ENCODE data around the gene SLC25A45.

SLC25A45 gene, protein sequence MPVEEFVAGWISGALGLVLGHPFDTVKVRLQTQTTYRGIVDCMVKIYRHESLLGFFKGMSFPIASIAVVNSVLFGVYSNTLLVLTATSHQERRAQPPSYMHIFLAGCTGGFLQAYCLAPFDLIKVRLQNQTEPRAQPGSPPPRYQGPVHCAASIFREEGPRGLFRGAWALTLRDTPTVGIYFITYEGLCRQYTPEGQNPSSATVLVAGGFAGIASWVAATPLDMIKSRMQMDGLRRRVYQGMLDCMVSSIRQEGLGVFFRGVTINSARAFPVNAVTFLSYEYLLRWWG

DNA sequence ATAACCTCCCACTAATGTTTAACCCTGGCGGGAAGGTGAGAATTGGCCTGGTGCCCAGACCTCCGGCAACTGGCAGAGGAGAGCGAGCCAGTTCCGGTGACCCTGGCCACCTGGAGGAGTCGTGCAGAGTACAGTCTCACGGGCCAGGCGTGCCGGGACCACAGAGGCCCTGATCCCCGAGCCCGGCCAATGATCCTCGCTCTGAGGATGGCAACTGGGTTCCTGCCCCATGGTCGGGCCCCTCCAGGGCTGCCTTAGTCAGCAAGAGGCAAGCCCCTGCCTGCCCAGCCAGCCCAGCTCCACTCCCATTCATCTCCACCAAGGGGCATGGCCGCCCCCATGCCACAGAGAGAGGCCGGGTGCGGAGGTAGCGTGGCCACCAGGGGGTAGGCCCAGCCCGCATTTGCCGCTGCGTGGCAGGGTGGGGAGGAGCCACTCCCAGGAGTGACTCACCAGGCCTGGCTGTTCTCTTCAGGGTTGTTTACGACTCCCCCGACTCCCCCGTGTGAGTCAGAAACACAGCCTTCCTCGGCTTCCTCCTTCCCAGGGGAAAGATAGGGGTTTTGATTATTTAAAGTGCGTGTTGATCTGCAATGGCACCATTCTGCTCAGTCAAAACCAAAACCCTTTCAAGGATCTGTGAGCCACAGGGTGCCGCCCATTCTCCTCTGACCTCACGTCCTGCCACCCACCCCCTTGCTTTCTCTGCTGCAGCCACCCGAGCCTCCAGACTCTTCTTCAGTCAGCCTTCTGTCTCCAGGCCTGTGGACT is at the start of gene SLC25A45:
Gene SLC25A45, minus strand, starts transcription at position 614 of the 771 bp plus-strand sequence. CDS start 695 bp downstream, outside the sequence.
- in situ Hi-C loops (cut with MboI; ENCODE audit: low sequenced_read_pairs): no loop called here

DNA sequence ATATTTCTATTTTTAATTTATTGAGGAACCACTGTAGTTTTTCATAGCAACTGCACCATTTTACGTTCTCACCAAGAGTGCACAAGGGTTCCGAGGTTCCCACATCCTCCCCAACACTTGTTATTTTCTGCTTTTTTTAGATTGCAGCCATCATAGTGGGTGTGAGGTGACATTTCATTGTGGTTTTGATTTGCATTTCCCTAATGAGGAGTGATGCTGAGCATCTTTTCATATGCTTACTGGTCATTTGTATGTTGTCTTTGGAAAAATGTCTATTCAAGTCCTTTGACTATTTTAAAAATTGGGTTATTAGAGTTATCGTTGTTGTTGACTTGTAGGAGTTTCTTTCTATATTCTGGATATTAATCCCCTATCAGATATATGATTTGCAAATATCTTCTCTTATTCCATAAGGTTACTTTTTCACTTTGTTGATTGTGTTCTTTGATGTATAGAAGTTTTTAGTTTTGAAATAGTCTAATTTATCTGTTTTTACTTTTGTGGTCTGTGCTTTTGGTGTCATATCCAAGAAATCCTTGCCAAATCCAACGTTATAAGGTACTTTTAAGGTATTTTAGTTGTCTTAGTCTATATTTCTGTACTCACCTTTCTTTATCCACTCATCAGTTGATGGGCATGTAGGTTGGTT is 49.1 kb upstream of the SLC25A45 start:
- in situ Hi-C loops (cut with MboI; ENCODE audit: low sequenced_read_pairs): no loop called here

DNA sequence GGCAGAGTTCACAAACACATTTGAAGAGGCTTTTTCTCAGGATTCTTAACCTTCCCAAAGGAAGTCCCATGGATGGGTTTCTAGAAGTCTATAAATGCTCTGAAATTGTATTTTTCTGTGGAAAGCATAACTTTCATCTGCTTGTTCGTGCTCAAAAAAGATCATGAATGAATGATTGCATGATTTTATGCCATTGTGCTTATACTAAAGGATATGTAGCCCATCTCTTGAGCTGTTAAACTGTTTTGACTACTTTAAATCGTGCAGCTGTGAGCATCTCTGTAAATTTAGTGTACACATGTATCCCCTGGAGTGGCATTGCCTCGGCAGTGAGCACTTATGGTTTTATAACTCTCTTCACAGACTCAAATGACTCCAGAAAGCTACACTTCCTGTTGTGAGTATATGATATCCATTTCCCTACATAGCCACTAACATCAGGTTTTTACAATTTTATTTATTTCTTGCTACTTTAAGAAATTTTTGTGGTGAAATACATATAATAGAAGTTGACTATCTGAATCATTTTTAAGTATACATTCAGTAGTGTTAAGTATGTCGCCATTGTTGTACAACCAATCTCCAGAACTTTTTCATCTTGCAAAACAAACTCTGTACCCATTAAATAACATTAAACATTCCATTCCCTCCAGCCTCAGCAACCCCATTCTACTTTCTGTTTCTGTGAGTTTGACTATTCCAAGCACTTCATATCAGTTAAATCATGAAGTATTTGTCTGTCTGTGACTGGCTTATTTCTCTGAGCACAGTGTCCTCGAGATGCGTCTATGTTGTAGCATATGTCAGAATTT is 48.2 kb upstream of the SLC25A45 start:
- in situ Hi-C loops (cut with MboI; ENCODE audit: low sequenced_read_pairs): no loop called here

DNA sequence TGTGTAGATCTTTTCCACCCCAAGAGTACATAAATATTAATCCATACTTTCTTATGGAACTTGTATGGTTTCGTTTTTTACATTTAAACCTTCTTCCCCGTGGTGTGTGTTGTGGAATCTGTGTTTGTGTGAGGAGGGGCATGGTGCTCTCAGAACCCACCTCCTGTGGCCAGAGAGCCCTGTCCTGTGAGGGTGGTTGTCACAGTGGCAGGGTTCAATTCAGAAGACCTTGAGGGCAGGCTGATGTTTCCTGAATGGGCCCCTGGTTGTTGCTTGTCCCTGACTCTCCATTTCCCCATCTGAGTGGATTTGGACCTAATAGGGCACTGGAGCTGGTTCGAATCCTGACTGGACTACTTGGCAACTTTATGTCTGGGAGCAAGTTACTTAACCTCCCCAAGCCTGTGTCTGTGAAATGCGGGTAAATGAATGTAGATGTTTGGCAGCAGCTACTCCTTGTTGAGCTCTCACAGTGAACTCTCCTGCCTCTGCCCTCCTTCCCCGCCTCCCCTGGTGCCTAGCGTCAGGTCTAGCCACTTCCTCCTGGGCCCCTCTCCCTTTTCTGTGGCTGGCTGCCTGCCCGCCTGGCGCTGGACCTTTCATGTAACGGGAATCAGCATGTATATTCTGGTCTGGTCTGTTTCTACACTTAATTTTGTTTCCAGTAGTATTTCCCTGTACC is 47.4 kb upstream of the SLC25A45 start:
- in situ Hi-C loops (cut with MboI; ENCODE audit: low sequenced_read_pairs): loop anchor here (10.0 kb wide), 1 partner anchor 75 kb away; no protein-coding TSS in a partner anchor

DNA sequence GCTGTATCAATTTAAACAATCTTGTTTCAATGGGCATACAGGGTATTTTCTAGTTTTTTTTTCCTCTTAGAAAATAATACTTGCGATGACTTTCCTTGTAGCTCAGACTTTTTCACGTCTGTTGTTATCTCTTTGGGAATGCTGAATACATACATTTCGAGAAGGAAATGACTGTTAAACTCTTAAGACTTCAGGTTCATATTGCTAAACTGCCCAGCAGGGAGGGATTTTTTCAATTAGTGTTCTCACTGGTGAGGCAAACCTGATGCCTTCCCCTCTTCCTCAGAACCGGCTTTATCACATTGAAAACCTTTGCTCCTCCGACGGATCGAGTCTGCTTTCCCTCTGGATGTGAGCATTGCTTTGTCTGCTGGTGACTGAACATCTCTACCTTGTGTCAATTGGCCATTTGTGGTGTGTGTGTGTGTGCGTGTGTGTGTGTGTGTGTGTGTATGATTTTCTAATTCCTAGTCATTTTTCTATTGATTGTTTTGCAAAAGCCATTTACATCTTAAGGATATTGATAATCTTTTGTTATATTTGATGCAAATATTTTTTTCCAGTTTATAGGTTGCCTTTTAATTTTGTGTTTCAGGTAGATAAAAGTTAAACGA is 46.7 kb upstream of the SLC25A45 start:
- in situ Hi-C loops (cut with MboI; ENCODE audit: low sequenced_read_pairs): loop anchor here (10.0 kb wide), 1 partner anchor 76 kb away; no protein-coding TSS in a partner anchor

DNA sequence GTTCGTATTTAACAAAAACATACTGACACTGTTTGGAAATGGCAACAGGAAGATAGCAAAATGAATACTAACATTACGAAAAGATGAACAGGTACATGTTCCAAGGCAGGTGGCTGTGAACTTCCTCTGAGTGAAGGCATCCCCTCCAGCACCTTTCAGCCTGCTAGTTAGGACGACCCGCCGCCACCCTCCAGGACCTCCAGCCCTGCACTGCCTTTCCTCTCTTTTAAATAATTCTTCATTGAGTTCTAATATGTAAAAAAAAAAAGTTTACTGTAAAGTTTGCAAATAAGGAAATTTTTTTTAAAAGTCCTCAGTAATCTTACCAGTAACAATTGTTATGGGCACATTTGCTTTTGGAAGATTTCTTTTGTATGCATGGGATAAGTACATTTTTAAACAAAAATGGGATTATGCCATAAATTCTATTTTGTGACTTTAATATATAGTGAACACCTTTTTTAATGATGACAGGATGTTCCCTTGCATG is 46.2 kb upstream of the SLC25A45 start:
- in situ Hi-C loops (cut with MboI; ENCODE audit: low sequenced_read_pairs): loop anchor here (10.0 kb wide), 1 partner anchor 76 kb away; no protein-coding TSS in a partner anchor

DNA sequence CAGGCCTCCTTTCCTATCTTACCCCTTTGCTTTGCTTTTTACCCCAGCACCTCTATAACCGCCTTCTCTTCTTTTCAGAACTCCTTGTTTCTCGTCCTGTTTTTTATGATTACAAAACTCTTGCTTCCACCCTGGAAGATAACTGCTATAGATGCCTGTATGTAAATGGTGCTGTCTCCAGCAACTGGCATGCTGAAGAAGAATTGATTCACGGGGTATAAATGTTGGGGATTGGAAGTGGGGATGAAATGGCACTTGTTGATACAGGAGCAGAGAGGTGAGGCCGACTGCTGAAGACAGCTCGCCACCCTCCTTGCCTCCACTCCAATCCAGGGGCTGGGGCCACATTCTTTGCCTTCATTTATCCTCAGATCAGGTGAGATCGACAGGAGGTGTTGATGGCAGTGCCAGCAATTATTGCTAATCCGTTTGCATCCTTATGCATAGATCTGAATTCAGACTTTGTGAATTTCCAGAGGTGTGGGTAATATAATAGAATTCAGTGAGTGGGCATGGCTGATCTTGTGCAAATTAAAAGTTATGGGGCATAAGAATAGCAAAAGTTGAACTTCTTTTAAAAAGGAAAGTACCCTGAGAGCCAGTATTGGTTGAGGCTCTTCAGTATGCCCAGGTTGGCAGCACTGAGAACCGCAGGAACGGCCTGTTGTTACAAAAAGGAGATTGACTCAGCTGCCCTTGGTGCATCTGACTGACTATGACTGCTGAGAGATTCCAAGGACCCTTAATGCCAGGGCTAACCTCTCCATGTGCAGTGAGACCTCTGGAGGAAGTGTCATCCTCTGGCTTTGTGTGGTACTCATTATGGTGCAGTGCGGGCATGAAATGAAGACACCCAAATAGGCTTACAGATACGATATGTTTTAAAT is 45.5 kb upstream of the SLC25A45 start:
- in situ Hi-C loops (cut with MboI; ENCODE audit: low sequenced_read_pairs): loop anchor here (10.0 kb wide), 1 partner anchor 77 kb away; no protein-coding TSS in a partner anchor

DNA sequence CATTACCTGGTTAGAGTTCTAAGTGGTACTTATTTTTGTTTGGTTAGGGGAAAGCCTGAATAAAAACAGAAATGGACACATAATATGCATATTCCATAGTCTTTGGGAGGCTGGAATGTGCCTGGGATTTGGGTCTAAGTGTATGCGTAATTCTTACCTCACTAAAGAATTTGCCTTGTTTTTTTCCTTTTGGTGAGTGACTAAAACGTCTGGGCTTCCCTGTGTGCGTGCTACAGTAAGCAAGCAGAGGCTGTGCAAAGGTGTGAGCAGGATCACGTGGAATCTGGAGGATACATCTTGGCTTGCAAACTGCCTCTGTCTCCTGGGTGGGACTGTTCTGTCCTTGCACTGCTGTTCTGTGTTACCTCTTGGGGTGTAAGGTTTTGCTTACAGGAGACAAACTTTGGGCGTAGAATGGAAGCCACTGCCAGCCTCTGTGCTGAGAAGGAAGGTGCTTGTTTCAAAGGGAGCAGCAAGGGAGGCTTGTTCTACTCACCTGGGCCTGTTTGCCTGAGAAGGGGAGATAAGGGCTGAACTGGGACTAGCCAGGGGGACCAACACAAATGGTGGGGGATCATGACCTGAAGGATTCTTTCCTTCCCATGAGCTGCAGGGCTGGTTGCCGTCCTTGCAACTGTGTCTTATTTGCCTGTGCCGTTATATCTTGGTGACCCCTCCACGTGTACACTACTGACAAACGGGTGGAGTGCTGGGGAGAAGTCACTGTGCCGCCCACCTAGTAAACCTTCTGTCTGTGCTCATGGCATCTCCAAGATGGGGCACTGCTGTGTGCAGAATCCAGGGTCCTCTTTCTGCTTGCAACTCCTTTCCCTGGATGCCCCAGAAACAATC is 44.6 kb upstream of the SLC25A45 start:
- in situ Hi-C loops (cut with MboI; ENCODE audit: low sequenced_read_pairs): loop anchor here (10.0 kb wide), 1 partner anchor 78 kb away; no protein-coding TSS in a partner anchor

DNA sequence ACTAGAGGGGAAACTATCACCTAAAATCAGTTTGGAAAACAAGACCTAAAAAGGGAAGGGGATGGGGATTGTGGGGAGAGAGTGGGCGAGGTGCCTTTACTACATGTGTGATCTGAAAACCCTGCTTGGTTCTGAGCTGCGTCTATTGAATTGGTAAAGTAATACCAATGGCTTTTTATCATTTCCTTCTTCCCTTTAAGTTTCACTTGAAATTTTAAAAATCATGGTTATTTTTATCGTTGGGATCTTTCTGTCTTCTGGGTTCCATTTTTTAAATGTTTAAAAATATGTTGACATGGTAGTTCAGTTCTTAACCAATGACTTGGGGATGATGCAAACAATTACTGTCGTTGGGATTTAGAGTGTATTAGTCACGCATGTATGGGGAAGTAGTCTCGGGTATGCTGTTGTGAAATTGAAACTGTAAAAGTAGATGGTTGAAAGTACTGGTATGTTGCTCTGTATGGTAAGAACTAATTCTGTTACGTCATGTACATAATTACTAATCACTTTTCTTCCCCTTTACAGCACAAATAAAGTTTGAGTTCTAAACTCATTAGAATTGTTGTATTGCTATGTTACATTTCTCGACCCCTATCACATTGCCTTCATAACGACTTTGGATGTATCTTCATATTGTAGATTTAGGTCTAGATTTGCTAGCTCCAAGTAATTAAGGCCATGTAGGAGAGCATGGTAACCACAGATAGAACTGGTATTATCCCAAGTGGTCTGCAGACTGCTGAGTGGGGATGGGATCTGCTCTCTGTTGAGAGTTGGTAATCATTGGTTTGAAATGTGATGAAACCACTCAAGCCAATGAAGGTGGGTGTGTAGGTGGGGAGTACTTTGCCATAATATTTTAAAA is 43.8 kb upstream of the SLC25A45 start:
- in situ Hi-C loops (cut with MboI; ENCODE audit: low sequenced_read_pairs): loop anchor here (10.0 kb wide), 1 partner anchor 79 kb away; no protein-coding TSS in a partner anchor

DNA sequence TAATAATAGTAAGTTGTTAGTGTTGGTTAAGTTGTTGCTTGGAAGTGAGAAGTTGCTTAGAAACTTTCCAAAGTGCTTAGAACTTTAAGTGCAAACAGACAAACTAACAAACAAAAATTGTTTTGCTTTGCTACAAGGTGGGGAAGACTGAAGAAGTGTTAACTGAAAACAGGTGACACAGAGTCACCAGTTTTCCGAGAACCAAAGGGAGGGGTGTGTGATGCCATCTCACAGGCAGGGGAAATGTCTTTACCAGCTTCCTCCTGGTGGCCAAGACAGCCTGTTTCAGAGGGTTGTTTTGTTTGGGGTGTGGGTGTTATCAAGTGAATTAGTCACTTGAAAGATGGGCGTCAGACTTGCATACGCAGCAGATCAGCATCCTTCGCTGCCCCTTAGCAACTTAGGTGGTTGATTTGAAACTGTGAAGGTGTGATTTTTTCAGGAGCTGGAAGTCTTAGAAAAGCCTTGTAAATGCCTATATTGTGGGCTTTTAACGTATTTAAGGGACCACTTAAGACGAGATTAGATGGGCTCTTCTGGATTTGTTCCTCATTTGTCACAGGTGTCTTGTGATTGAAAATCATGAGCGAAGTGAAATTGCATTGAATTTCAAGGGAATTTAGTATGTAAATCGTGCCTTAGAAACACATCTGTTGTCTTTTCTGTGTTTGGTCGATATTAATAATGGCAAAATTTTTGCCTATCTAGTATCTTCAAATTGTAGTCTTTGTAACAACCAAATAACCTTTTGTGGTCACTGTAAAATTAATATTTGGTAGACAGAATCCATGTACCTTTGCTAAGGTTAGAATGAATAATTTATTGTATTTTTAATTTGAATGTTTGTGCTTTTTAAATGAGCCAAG is 42.9 kb upstream of the SLC25A45 start:
- in situ Hi-C loops (cut with MboI; ENCODE audit: low sequenced_read_pairs): loop anchor here (10.0 kb wide), 1 partner anchor 79 kb away; no protein-coding TSS in a partner anchor

DNA sequence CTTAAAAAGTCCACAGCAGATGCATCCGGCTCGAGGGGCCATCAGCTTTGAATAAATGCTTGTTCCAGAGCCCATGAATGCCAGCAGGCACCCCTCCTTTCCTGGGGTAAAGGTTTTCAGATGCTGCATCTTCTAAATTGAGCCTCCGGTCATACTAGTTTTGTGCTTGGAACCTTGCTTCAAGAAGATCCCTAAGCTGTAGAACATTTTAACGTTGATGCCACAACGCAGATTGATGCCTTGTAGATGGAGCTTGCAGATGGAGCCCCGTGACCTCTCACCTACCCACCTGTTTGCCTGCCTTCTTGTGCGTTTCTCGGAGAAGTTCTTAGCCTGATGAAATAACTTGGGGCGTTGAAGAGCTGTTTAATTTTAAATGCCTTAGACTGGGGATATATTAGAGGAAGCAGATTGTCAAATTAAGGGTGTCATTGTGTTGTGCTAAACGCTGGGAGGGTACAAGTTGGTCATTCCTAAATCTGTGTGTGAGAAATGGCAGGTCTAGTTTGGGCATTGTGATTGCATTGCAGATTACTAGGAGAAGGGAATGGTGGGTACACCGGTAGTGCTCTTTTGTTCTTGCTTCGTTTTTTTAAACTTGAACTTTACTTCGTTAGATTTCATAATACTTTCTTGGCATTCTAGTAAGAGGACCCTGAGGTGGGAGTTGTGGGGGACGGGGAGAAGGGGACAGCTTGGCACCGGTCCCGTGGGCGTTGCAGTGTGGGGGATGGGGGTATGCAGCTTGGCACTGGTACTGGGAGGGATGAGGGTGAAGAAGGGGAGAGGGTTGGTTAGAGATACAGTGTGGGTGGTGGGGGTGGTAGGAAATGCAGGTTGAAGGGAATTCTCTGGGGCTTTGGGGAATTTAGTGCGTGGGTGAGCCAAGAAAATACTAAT is 42.0 kb upstream of the SLC25A45 start:
- in situ Hi-C loops (cut with MboI; ENCODE audit: low sequenced_read_pairs): loop anchor here (10.0 kb wide), 1 partner anchor 80 kb away; no protein-coding TSS in a partner anchor

DNA sequence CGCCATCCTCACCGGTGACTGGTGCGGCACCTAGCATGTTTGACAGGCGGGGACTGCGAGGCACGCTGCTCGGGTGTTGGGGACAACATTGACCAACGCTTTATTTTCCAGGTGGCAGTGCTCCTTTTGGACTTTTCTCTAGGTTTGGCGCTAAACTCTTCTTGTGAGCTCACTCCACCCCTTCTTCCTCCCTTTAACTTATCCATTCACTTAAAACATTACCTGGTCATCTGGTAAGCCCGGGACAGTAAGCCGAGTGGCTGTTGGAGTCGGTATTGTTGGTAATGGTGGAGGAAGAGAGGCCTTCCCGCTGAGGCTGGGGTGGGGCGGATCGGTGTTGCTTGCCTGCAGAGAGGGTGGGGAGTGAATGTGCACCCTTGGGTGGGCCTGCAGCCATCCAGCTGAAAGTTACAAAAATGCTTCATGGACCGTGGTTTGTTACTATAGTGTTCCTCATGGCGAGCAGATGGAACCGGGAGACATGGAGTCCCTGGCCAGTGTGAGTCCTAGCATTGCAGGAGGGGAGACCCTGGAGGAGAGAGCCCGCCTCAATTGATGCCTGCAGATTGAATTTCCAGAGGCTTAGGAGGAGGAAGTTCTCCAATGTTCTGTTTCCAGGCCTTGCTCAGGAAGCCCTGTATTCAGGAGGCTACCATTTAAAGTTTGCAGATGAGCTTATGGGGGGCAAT is 41.2 kb upstream of the SLC25A45 start:
- in situ Hi-C loops (cut with MboI; ENCODE audit: low sequenced_read_pairs): loop anchor here (10.0 kb wide), 1 partner anchor 81 kb away; no protein-coding TSS in a partner anchor

DNA sequence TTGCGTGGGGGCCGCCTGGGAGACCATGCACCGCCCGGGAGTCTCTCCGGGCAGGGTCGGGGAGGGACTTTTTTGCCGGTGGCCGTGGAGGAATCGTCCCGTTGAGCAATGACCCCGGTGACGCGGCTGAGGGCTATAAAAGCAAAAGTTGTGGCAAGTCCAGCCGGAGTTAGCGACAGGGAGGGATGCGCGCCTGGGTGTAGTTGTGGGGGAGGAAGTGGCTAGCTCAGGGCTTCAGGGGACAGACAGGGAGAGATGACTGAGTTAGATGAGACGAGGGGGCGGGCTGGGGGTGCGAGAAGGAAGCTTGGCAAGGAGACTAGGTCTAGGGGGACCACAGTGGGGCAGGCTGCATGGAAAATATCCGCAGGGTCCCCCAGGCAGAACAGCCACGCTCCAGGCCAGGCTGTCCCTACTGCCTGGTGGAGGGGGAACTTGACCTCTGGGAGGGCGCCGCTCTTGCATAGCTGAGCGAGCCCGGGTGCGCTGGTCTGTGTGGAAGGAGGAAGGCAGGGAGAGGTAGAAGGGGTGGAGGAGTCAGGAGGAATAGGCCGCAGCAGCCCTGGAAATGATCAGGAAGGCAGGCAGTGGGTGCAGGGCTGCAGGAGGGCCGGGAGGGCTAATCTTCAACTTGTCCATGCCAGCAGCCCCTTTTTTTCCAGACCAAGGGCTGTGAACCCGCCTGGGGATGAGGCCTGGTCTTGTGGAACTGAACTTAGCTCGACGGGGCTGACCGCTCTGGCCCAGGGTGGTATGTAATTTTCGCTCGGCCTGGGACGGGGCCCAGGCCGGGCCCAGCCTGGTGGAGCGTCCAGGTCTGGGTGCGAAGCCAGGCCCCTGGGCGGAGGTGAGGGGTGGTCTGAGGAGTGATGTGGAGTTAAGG is 40.4 kb upstream of the SLC25A45 start, which contains the start of gene NEAT1:
Gene NEAT1, plus strand, starts transcription at position 166 of the 883 bp plus-strand sequence.
- in situ Hi-C loops (cut with MboI; ENCODE audit: low sequenced_read_pairs): loop anchor here (10.0 kb wide), 1 partner anchor 82 kb away; no protein-coding TSS in a partner anchor
